Measurements from ENCODE around the gene DCC. TPM values are rescaled to one million over a fixed set of nuclear protein-coding genes. Genes with fewer than 3 reads are reported as not detected.

Gene DCC
- total and polyA plus RNA-seq, 4 experiments from 2014 or later, result not detected

DNA sequence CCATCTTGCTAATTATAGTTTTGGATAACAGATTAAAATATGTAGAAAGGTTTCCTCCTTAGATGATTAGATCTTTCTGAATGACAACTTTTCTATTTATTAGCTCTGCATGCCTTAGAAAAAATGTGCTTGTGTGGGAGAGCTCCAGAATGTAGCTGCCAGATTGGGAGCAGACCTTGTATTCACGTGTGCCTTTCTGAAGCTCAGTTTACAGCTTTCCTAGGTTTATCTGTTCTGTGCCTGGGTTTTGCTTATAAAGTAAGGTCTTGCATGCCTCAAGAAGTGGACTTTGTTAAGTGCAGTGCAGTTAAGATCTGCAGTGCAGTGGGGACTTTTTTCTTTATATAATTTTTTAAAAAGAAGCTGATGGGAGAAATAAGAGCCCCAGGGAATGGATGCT, 179.0 kb downstream of the DCC start:
- no peak for DNase-seq
- H3K4me3 ChIP-seq (ENCODE audit: low read length in 2 of 2), result no peak overlapping the region
- no peaks in the 10 kb centered on the region for H3K36me3 ChIP-seq (ENCODE audit: insufficient read depth, low read length)
- intact Hi-C loops (cut with micrococcal nuclease), result no loop called here
- no peak overlapping the region for H3K4me3 Mint-ChIP-seq
- POLR2A ChIA-PET (ENCODE audit: partially characterized antibody), result no interaction called here
- H3K9me3 Mint-ChIP-seq, result peaks cover 0 to 4% (median 2%) of the 10 kb centered on the region in 8 donors
- H3K36me3 Mint-ChIP-seq, result no peaks in the 10 kb centered on the region
- H3K27ac ChIP-seq (ENCODE audit: low read depth, low read length), result no peak overlapping the region
- no peaks in the 10 kb centered on the region for H3K27me3 Mint-ChIP-seq
- H3K9me3 ChIP-seq (ENCODE audit: control insufficient read depth in 1 of 2, low read length in 2 of 2), result no peaks in the 10 kb centered on the region
- no peaks in the 10 kb centered on the region for H3K4me1 Mint-ChIP-seq
- H3K27me3 ChIP-seq (ENCODE audit: insufficient read depth, low read length), result no peaks in the 10 kb centered on the region
- no peaks in the 10 kb centered on the region for H3K4me1 ChIP-seq (ENCODE audit: insufficient read depth, low read length)
- no peak overlapping the region for H3K27ac Mint-ChIP-seq
- CTCF ChIA-PET (ENCODE audit: partially characterized antibody), result no interaction called here

DNA sequence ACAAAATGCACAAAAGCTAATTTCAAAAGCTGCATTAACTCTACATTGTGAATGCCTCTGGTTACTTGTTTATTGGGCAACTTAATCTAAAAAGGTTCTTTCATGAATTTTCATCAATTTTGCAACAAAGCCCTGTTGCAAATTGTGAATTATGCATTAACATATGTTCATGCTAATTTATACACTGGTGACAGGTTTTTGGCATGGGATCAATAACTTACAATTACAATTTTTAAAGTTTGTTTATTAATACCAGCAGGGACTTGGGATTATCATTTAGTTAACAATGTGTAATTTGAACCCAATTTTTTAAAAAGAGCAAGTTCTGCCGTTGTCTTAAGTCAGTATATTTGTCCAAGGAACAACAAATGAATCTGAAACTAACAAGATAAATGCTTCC, 183.6 kb downstream of the DCC start:
- no peak overlapping the region for H3K4me3 Mint-ChIP-seq
- Histone ChIP-seq H3K4me3 (ENCODE audit: low read length in 2 of 2) (no peak overlapping the region), H3K27me3 (ENCODE audit: insufficient read depth, low read length) (no peaks in the 10 kb centered on the region), H3K4me1 (ENCODE audit: insufficient read depth, low read length) (no peaks in the 10 kb centered on the region), H3K36me3 (ENCODE audit: insufficient read depth, low read length) (no peaks in the 10 kb centered on the region), H3K9me3 (ENCODE audit: control insufficient read depth in 1 of 2, low read length in 2 of 2) (no peaks in the 10 kb centered on the region), H3K27ac (ENCODE audit: low read depth, low read length) (no peak overlapping the region)
- intact Hi-C loops (cut with micrococcal nuclease), result no loop called here
- no peak for DNase-seq
- ChIA-PET POLR2A (ENCODE audit: partially characterized antibody) (no interaction called here), CTCF (ENCODE audit: partially characterized antibody) (no interaction called here)
- no peaks in the 10 kb centered on the region for H3K4me1 Mint-ChIP-seq
- no peak overlapping the region for H3K27ac Mint-ChIP-seq
- no peaks in the 10 kb centered on the region for H3K36me3 Mint-ChIP-seq
- H3K9me3 Mint-ChIP-seq, result peaks cover 0 to 5% (median 0%) of the 10 kb centered on the region in 8 donors
- no peaks in the 10 kb centered on the region for H3K27me3 Mint-ChIP-seq

DNA sequence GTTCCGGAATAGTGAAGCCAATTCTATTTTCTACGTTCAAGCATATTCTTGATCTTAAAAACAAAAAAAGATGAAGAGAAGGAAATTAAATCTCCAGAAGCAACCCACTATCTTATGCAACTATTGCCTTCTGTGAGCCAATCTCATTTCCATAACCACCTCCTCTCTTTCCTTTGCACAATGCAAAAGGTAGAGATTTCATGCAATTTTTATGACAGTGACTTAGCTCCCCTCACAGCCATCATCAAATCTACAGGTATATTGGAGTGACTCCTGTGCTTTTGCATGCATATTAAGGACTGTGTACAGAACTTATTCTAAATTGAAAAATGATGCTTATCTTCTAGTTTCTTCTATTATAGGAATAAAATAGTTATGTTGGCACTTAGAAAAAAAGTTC, 191.8 kb downstream of the DCC start:
- H3K27me3 ChIP-seq (ENCODE audit: insufficient read depth, low read length), result no peaks in the 10 kb centered on the region
- Mint-ChIP-seq H3K27me3 (no peaks in the 10 kb centered on the region), H3K4me1 (no peaks in the 10 kb centered on the region), H3K27ac (no peak overlapping the region), H3K9me3 (peaks cover 0 to 4% (median 0%) of the 10 kb centered on the region in 8 donors), H3K36me3 (no peaks in the 10 kb centered on the region), H3K4me3 (no peak overlapping the region)
- no peak overlapping the region for H3K4me3 ChIP-seq (ENCODE audit: low read length in 2 of 2)
- H3K27ac ChIP-seq (ENCODE audit: low read depth, low read length), result no peak overlapping the region
- no peaks in the 10 kb centered on the region for H3K36me3 ChIP-seq (ENCODE audit: insufficient read depth, low read length)
- H3K9me3 ChIP-seq (ENCODE audit: control insufficient read depth in 1 of 2, low read length in 2 of 2), result no peaks in the 10 kb centered on the region
- DNase-seq, result no peak
- CTCF ChIA-PET (ENCODE audit: partially characterized antibody), result no interaction called here
- H3K4me1 ChIP-seq (ENCODE audit: insufficient read depth, low read length), result no peaks in the 10 kb centered on the region
- POLR2A ChIA-PET (ENCODE audit: partially characterized antibody), result no interaction called here
- intact Hi-C loops (cut with micrococcal nuclease), result no loop called here

DNA sequence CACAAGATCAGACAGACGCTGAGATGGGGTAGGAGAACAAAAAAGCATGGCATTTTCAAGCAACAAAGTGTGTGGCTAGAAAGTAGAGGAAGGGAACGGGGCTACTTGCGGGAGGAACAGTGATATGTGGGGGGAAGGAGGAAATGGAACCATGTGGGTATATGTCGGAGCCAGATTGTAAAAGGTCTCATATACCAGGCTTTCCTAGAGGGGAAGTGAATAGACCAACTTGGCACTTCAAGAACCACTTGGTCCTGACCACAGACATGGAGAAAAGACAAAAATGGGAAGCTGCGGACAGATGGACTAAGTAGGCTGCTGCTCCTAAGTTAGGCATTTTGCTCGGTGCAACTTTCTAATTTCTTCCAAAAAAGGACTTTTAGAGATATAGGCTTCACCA, 196.0 kb downstream of the DCC start:
- H3K27ac Mint-ChIP-seq, result no peak overlapping the region
- no peaks in the 10 kb centered on the region for H3K36me3 Mint-ChIP-seq
- H3K4me1 Mint-ChIP-seq, result no peaks in the 10 kb centered on the region
- intact Hi-C loops (cut with micrococcal nuclease), result no loop called here
- H3K27me3 Mint-ChIP-seq, result no peaks in the 10 kb centered on the region
- H3K4me1 ChIP-seq (ENCODE audit: insufficient read depth, low read length), result no peaks in the 10 kb centered on the region
- no peak for DNase-seq
- H3K4me3 ChIP-seq (ENCODE audit: low read length in 2 of 2), result no peak overlapping the region
- H3K36me3 ChIP-seq (ENCODE audit: insufficient read depth, low read length), result no peaks in the 10 kb centered on the region
- ChIA-PET CTCF (ENCODE audit: partially characterized antibody) (no interaction called here), POLR2A (ENCODE audit: partially characterized antibody) (no interaction called here)
- H3K27ac ChIP-seq (ENCODE audit: low read depth, low read length), result no peak overlapping the region
- H3K9me3 Mint-ChIP-seq, result peaks cover 0 to 6% (median 1%) of the 10 kb centered on the region in 8 donors
- H3K4me3 Mint-ChIP-seq, result no peak overlapping the region
- no peaks in the 10 kb centered on the region for H3K27me3 ChIP-seq (ENCODE audit: insufficient read depth, low read length)
- no peaks in the 10 kb centered on the region for H3K9me3 ChIP-seq (ENCODE audit: control insufficient read depth in 1 of 2, low read length in 2 of 2)

DNA sequence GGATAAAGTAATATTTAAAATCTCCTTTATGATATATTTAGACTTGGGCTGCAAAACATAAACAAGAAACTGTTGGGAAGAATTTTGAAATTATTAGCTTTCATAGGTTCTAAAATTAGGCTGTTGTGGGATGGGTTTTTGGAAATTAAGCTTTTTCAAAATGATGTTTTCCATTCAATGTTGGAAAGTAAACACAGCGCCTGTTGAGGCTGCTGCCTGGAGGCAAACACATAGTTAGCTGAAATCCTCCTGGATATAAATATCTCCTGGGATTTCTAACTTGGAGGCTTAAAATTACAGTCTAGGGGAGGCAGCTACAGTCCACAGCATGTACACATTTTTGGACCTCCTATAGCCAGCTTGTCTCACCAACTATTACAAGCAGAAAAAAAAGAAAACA, 197.3 kb downstream of the DCC start:
- H3K36me3 Mint-ChIP-seq, result no peaks in the 10 kb centered on the region
- H3K27ac ChIP-seq (ENCODE audit: low read depth, low read length), result no peak overlapping the region
- H3K36me3 ChIP-seq (ENCODE audit: insufficient read depth, low read length), result no peaks in the 10 kb centered on the region
- H3K4me1 ChIP-seq (ENCODE audit: insufficient read depth, low read length), result no peaks in the 10 kb centered on the region
- no peaks in the 10 kb centered on the region for H3K4me1 Mint-ChIP-seq
- H3K27ac Mint-ChIP-seq, result no peak overlapping the region
- no peaks in the 10 kb centered on the region for H3K9me3 ChIP-seq (ENCODE audit: control insufficient read depth in 1 of 2, low read length in 2 of 2)
- ChIA-PET POLR2A (ENCODE audit: partially characterized antibody) (no interaction called here), CTCF (ENCODE audit: partially characterized antibody) (no interaction called here)
- H3K4me3 ChIP-seq (ENCODE audit: low read length in 2 of 2), result no peak overlapping the region
- DNase-seq, result no peak
- H3K9me3 Mint-ChIP-seq, result peaks cover 0 to 6% (median 1%) of the 10 kb centered on the region in 8 donors
- no peaks in the 10 kb centered on the region for H3K27me3 Mint-ChIP-seq
- intact Hi-C loops (cut with micrococcal nuclease), result no loop called here
- H3K4me3 Mint-ChIP-seq, result no peak overlapping the region
- H3K27me3 ChIP-seq (ENCODE audit: insufficient read depth, low read length), result no peaks in the 10 kb centered on the region

DNA sequence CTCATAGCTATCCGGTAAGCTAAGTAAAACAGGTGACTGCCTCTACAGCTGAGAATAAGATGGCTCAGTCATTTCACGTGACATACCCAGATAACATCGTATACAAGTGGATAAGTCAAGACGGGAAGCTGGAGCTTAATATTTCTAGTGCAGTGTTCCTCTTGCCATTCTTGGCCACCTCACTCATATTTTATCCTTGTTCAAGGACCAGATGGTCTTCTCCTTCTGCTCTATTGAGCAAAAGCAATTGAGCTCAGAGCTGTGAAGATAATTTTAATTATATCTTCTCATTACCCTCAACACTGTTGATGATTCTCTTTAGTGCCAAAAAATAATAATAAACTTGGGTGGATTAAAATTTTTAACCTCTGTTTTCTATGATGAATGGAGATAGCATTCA, 201.1 kb downstream of the DCC start:
- Histone ChIP-seq H3K4me1 (ENCODE audit: insufficient read depth, low read length) (no peaks in the 10 kb centered on the region), H3K27me3 (ENCODE audit: insufficient read depth, low read length) (no peaks in the 10 kb centered on the region), H3K27ac (ENCODE audit: low read depth, low read length) (no peak overlapping the region), H3K4me3 (ENCODE audit: low read length in 2 of 2) (no peak overlapping the region), H3K36me3 (ENCODE audit: insufficient read depth, low read length) (no peaks in the 10 kb centered on the region), H3K9me3 (ENCODE audit: control insufficient read depth in 1 of 2, low read length in 2 of 2) (no peaks in the 10 kb centered on the region)
- DNase-seq, result no peak
- Mint-ChIP-seq H3K27me3 (no peaks in the 10 kb centered on the region), H3K27ac (no peak overlapping the region), H3K9me3 (peaks cover 0 to 6% (median 3%) of the 10 kb centered on the region in 8 donors), H3K4me3 (no peak overlapping the region), H3K4me1 (no peaks in the 10 kb centered on the region), H3K36me3 (no peaks in the 10 kb centered on the region)
- intact Hi-C loops (cut with micrococcal nuclease), result no loop called here
- ChIA-PET CTCF (ENCODE audit: partially characterized antibody) (no interaction called here), POLR2A (ENCODE audit: partially characterized antibody) (no interaction called here)

DNA sequence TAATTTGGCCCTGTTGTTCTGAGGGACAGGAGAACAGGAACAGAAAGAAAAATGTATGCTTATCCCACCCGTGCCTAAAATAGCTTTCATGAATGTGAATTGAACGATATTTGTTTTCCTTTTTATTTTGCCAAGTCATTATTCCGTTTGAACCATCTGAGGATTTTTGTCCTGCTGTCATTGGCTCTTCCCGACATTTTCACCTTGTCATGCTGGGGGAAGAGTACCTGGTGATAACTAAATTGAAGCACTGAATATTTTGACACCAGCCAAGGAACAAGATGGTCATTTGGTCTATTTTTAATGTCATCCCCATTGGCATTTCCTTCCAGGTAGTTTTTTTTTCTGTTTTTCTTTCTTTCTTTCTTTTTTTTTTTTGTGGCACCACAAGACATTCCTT, 204.1 kb downstream of the DCC start:
- Mint-ChIP-seq H3K9me3 (peaks cover 0 to 7% (median 0%) of the 10 kb centered on the region in 8 donors), H3K36me3 (no peaks in the 10 kb centered on the region), H3K27me3 (no peaks in the 10 kb centered on the region), H3K4me1 (no peaks in the 10 kb centered on the region), H3K27ac (no peak overlapping the region), H3K4me3 (no peak overlapping the region)
- Histone ChIP-seq H3K4me1 (ENCODE audit: insufficient read depth, low read length) (no peaks in the 10 kb centered on the region), H3K27ac (ENCODE audit: low read depth, low read length) (no peak overlapping the region), H3K36me3 (ENCODE audit: insufficient read depth, low read length) (no peaks in the 10 kb centered on the region), H3K4me3 (ENCODE audit: low read length in 2 of 2) (no peak overlapping the region), H3K27me3 (ENCODE audit: insufficient read depth, low read length) (no peaks in the 10 kb centered on the region), H3K9me3 (ENCODE audit: control insufficient read depth in 1 of 2, low read length in 2 of 2) (no peaks in the 10 kb centered on the region)
- ChIA-PET CTCF (ENCODE audit: partially characterized antibody) (no interaction called here), POLR2A (ENCODE audit: partially characterized antibody) (no interaction called here)
- no peak for DNase-seq
- intact Hi-C loops (cut with micrococcal nuclease), result no loop called here

DNA sequence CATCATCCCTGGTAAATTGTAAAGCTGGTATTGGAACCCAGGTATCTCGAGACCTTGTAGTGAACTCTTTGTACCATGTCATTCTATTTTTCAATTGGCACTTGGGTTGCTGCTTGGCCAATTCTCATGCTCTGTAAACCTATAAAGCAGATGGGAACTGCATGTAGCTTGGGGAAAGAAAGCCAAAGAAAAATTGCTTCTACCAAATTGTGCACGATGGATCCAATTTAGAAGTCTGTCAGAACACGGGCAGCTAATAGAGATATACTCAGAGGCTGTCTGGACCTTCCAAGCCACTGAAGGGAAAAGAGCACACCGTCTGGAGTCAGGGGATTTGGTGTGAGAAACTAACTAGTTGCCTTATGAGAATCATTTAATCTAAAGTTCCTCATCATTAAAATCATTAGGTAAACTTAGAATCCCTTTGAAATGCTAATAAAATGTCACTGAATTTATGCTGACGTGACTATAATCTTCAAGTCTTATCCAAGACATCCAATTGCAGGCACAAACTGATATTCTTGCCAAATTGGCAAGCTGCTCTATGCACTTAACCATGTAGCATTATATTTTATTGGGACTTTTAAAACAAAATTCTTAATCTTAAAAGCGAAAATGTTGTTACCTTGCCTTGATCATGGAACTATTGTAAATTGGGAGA, 206.8 kb downstream of the DCC start:
- H3K36me3 Mint-ChIP-seq, result no peaks in the 10 kb centered on the region
- no peak overlapping the region for H3K27ac ChIP-seq (ENCODE audit: low read depth, low read length)
- no peak overlapping the region for H3K4me3 Mint-ChIP-seq
- CTCF ChIA-PET (ENCODE audit: partially characterized antibody), result no interaction called here
- H3K27ac Mint-ChIP-seq, result no peak overlapping the region
- intact Hi-C loops (cut with micrococcal nuclease), result no loop called here
- no peaks in the 10 kb centered on the region for H3K27me3 Mint-ChIP-seq
- H3K9me3 Mint-ChIP-seq, result peaks cover 0 to 7% (median 3%) of the 10 kb centered on the region in 8 donors
- no peaks in the 10 kb centered on the region for H3K27me3 ChIP-seq (ENCODE audit: insufficient read depth, low read length)
- no peak for DNase-seq
- POLR2A ChIA-PET (ENCODE audit: partially characterized antibody), result no interaction called here
- H3K4me3 ChIP-seq (ENCODE audit: low read length in 2 of 2), result no peak overlapping the region
- no peaks in the 10 kb centered on the region for H3K9me3 ChIP-seq (ENCODE audit: control insufficient read depth in 1 of 2, low read length in 2 of 2)
- H3K4me1 Mint-ChIP-seq, result no peaks in the 10 kb centered on the region
- no peaks in the 10 kb centered on the region for H3K4me1 ChIP-seq (ENCODE audit: insufficient read depth, low read length)
- H3K36me3 ChIP-seq (ENCODE audit: insufficient read depth, low read length), result no peaks in the 10 kb centered on the region
